T47D (cell line): ENCODE measurements around the gene ELP4.

Experiments
- DNase-seq, 2 experiments: peaks; one replicate each; pipeline versions ENCODE4 v3.0.0 to v3.0.0-alpha.2; 2011 to 2012; ENCODE audit warnings: low read depth in 1 of 2, low spot score in 1 of 2
- JUND ChIP-seq: IDR thresholded peaks from 2 replicates; pipeline ENCODE4 v1.6.1; 2012; ENCODE audit warnings: low read depth
- in situ Hi-C: cut with HindIII; loops from 2 replicates; pipeline ENCODE4 v1.10.0; 2016; ENCODE audit warnings: low sequenced_read_pairs, low pct_unique_long_range_greater_than_20kb

ELP4 gene

DNA sequence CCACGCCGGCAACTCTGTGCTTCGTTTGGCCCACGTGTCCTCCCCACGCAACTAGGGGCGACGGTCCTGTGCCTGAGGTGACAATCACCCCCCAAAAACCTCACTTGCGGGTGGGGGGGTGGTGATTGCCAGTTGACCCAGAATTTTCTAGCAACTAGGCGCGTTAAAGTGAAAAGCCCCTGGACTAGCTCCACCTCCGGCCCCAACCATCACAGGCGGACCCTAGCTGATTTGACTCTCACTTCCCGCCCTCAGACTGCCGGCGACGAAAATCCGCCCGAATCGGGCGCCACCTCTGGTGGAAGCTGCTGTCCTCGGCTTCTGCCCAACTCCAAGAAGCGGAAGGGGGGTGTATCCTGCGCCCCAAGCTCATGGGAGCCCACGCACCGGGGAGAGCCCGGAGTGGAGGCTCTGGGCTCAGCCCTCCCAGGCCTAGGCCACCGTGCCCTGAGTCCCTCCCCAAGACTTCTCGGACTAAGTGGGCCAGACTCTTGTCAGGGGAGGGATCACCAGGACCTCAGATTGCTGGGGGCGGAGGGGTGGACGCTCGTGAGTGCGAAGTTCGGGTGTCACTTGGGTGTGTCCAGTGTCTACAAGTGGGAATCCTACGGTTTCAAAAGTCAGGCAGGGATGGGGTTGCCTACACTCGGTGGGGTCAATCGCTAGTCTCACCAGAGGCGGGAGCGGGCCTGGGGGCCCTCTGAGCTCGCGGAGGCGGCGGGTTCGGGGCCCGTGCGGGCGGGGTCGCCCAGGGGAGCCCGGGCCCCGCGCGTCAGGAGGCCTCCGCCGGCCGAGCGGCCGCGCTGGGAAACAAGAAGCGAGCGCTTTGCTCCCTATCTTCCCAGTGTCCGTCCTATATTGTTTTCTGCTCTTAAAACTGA is 289.2 kb downstream of the ELP4 start:
- TF ChIP-seq JUND, result no peak
- DNase-seq, result no peak

DNA sequence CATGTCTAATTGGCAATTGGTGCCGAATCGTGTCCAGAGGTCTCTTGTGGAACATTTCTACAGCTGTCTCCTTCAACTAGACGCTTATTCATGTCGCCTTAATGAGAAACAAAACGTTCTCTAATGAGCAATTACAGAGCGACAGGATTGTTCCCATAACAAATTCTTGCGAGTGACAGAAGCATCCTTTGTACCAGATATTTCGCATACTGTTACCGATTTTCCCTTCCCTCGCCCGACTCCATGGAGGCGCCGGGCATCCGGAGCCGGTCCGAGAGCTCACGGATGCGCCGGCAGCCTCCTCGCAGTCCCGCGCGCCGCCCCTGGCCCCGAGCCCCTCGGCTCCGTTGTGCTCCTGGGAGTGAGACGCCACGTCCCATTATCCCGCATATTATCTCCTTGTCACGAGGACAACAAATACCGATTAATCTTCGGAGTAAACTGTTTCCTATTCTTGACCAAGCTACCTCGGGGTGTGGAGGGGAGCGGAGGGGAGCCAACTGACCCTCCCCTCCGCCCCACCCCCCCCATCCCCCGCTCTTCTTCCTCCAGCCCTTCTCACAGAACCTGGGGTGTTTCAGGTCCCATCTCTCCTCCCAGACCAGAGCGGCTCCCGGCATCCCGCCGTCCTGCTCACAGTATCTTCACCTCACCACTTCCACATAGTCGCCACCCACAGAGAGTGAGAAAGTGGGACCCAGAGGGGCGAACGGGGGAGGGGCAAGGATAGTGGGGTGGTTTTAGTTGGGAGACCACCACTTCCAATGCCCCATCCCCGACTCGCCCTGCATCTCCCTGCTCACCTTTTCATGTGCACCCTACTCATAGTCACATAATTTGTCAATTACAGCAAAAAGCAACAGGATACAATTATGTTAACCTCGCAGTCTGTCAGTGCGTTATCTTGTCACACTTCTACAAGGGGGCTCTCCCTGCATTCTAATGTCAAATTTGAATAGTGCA is 290.1 kb downstream of the ELP4 start:
- DNase-seq, result no peak
- TF ChIP-seq JUND, result no peak
- in situ Hi-C loops, result no loop called here

More for the DNA sequence above, 289.2 kb downstream of the ELP4 start:
- in situ Hi-C loops, result no loop called here

DNA sequence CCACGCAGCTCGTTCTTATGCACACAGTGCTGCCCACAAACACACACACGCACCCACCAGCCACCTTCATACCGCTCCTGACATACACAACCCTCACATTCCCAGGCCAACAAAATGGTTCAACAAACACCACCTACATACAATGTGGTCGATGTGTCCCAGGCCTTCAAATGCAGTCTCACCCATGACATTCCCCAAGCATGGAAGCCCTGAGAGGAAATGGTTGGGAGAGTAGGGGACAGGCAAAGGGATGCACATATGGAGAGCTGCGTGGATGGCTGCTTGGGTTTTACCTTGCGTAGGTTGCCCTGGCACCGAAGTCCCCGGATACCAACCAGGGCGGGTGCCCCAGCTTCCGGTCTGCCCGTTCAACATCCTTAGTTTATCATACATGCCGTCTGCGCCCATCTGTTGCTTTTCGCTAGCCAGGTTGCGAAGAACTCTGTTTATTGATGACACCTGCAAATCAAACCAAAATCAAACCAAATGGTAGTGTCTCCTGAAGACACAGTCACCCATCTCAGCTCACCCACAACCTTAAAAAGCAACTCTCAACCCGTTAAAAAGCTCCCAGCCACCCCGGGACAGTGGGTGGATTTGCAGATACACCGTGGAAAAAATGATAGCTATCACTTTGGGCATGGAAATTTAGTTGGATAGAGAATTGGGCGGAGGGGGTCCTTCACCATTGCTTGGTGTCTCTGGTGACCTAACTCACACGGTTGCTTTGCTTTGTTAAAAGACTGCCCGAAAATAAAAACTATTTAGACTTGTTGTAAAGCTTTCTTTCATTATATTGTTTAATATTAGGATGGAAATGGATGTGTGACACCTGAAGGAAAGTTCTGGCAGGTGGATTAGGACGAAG is 291.1 kb downstream of the ELP4 start:
- TF ChIP-seq JUND, result no peak
- DNase-seq, result no peak
- in situ Hi-C loops, result no loop called here

DNA sequence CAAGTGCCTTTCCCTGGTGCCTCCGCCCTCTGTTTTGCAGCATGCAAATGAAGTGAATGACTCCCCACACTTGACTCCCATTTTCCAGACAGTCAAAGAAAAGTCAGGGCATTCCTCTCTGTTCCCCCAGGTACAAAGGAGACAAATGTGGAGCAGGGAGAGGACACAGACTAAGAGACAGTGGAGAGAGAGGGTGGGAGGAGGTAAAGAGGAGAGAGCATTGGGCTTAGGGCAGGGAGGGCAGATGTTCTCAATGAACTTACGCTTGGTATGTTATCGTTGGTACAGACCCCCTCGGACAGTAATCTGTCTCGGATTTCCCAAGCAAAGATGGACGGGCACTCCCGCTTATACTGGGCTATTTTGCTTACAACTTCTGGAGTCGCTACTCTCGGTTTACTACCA is 291.7 kb downstream of the ELP4 start:
- TF ChIP-seq JUND, result no peak
- DNase-seq, result no peak
- in situ Hi-C loops, result no loop called here

DNA sequence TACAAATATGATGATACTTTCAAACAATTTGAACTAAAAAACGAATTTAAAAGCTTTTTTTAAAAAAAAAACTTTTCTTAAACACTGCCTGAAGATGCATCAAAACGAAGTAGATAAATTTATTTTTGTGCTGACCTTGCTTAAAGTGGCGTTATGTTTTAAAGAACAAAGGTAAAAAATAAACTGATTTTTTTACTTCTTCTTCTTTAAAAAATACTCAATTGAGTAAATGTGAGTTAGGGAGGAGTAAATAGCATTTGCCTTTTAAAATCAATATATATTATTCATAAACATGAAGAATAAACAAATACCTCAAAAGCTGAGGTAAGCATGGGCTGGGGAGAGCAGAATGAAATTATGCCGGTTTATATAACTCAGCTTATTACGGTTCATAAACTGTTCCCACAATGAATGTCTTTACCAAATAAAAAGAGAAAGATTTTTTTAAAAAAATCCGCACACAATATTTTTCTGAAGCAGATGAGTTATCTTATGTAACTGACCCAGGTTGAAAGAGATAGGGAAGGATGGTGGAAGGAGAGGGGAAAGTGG is 292.5 kb downstream of the ELP4 start:
- DNase-seq, result no peak
- in situ Hi-C loops, result no loop called here
- no peak for TF ChIP-seq JUND

DNA sequence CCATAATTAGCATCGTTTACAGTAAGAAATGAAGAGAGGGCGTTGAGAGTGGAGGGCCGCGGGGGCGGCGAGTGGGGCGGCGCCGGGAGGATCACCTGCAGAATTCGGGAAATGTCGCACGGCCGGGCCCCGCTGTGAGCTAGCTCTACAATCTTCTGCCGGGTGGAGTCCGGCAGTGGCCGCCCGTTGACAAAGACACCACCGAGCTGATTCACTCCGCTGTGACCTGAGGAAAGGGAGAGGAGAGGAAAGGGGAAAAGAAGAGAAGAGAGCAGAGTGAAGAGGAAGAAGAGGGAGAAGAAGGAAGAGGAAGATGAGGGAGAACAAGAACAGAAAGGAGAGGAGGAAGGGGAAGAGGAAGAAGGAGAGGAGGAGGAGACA is 293.0 kb downstream of the ELP4 start:
- no peak for TF ChIP-seq JUND
- no peak for DNase-seq
- in situ Hi-C loops, result no loop called here

DNA sequence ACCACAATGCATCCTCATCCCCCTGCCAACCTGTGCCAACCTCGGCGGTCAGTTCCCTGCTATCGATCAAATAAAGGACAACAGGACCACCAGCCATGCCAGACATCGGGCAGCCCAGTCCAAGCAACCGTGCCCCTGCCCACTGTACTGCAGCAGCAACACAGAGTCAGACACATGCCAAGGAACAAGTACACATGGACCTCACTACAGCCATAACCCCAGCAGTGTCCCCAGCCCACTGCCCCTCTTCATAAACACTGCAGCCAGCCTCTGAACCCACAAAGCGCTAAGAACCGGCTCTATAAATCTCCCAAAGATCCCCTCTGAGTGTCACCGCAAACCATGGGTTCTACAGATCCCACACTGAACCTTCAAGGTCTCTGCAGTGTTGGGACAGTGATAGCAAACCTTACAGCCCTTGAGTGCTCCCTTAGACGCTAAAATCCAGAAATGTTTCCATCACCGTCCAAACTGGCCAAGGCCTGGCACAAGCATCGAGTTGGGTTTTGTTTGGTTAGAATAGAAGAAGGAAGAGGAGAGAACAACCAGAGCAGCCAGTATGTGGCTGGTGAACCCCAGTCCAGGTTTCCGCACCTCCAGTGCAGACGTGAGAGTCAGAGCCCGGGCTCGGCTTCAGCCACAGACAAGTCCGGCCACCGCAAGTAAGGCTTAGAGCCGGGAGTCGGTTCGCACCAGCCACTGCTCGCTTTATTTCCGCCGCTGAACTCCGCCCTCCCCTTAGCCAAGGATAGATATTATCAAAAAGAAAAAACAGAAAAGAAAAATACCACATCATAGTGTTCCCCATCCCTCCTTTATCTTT is 293.6 kb downstream of the ELP4 start:
- DNase-seq, result no peak
- no peak for TF ChIP-seq JUND
- in situ Hi-C loops, result no loop called here

DNA sequence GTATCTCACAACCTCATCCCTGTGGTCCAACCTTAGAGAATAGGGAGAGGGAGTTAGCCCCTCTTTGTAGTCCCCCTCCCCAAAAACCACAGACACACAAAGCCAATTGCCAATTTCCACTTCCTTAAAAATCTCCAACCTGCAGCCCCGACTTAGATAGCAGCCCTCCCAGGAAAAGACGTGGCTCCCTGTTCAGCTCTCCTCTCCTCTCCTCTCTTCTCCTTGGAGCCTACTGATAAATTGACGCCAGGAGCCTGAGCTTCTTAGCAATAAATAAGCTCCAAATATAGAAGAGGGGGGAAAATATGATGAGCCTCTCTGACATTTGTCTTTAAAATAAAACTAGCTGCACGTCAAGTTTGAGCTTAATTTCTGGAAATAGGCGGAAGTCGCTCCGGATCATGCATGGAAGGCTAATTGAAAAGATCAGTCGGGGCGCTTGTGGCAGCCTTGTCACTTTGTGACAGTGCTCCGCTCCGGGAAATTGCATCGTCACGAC is 294.3 kb downstream of the ELP4 start:
- no peak for DNase-seq
- in situ Hi-C loops, result no loop called here
- TF ChIP-seq JUND, result no peak

DNA sequence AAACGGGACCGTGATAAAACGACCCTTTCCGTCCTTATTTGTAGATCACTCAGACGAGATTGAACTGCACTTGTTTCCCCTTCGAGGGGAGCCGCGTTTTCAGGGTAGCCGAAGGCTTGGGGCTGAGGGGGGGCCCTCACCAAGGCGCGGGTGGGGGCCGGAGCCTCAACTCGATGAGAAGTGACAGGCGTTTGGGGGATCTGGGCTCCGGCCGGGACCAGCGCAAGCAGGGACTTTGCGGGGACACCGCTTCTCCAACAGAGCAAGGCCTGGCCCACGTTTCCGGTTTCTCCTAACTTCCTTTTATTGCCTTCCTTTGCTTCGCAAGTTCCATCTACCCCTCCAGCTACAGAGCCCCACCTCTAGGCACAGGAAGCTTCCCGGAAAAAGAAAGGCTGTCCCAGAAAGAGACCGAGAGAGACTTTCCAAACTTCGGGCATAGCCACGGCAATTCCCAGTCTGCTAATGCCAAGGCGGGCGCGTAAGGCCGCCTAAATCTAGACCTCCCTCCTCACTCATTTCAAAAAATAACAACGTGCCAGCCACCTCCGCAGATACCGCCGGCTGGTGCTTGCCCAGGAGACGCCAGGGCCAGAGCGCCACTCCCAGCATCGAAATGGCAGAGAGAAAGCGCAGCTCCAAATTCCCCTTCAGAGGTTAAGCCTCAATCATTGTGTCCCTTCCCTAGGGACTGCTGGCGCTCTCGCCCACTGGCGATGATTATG is 294.9 kb downstream of the ELP4 start:
- TF ChIP-seq JUND, result no peak
- in situ Hi-C loops, result no loop called here
- no peak for DNase-seq

DNA sequence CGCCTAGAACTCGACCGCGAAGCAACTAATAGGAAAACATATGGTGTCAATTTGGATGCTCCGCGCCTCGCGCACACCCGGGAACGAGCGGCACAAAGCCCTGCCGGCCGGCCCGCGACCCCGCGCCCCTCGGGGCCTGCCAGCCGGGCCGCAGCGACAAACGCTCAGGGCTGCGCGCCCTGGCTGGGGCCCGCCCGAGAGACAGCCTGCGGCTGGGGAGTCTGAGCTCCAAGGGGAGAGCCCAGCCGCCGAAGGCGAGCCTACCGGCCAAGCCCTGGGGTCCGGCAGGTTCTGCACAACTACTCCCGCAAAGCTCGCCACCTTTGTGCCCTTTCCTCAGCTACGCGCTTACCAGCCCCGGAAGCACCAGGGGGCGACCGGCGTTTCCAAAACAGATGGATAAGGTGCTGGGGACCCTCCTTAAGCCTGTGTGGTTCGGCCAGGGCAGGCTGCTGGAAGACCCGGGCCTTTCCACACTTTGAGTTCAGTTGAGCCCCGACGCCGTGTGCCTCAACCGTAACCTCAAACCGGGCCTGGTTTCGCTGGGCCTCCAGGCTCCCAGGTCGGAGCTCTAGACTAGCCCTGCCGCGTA is 295.6 kb downstream of the ELP4 start:
- in situ Hi-C loops, result no loop called here
- TF ChIP-seq JUND, result no peak
- no peak for DNase-seq
